HAP-1 (cell line): ENCODE measurements around the gene RWDD4.

Experiments used
- DNase-seq, 2 experiments: peaks; one replicate each; pipeline ENCODE4 v3.0.0-alpha.2; 2016 to 2020; ENCODE audit warnings: low spot score in 2 of 2
- H3K27me3 ChIP-seq: fragments of 250-450 bp; sonication (Bioruptor Pico); 2 replicates; pipeline ENCODE4 v1.5.1; 2020; ENCODE audit warnings: low read depth, mild to moderate bottlenecking, moderate library complexity
- H3K36me3 ChIP-seq: fragments of 250-450 bp; sonication (Bioruptor Pico); replicated peaks from 2 replicates; pipeline ENCODE4 v1.5.1; 2020; ENCODE audit warnings: mild to moderate bottlenecking
- H3K4me1 ChIP-seq: fragments of 250-450 bp; sonication (Bioruptor Pico); 2 replicates; pipeline ENCODE4 v1.5.1; 2020; ENCODE audit warnings: mild to moderate bottlenecking
- H3K4me3 ChIP-seq: fragments of 250-450 bp; sonication (Bioruptor Pico); 2 replicates; pipeline ENCODE4 v1.5.1; 2020; ENCODE audit warnings: mild to moderate bottlenecking, moderate library complexity
- H3K9me3 ChIP-seq: fragments of 250-450 bp; sonication (Bioruptor Pico); 2 replicates; pipeline ENCODE4 v1.5.1; 2020; ENCODE audit warnings: mild to moderate bottlenecking, moderate library complexity
- in situ Hi-C: fragments of 300-500 bp; cut with MboI; formaldehyde crosslinking; loops from 3 replicates; pipeline ENCODE4 v1.14.3; 2020; ENCODE audit warnings: low sequenced_read_pairs, inconsistent platforms, mixed read lengths

RWDD4 gene

GRCh38 chr4:183659029-183659871, at the start of gene RWDD4, which contains the start of gene TRAPPC11:
Gene RWDD4, minus strand, starts transcription at chr4:183659185. Its CDS starts 233 bp downstream, at chr4:183658952.
Gene TRAPPC11, plus strand, starts transcription at chr4:183659293. Its CDS starts 4,575 bp downstream, at chr4:183663868.
- Histone ChIP-seq H3K4me1 (peaks cover 14% of the 10 kb centered on the region), H3K27me3 (no peaks in the 10 kb centered on the region), H3K4me3 (peak within 1 kb of the TSS; percentile 55), H3K36me3 (0 out of 2 replicates have a peak, but pooled peaks cover 3% of the 10 kb centered on the region), H3K9me3 (no peaks in the 10 kb centered on the region)
- peak; percentile 93 to 98 for DNase-seq
- in situ Hi-C loops: no loop called here

GRCh38 chr4:183702492-183702891, 43.5 kb upstream of the RWDD4 start:
- H3K4me3 ChIP-seq: no peak overlapping the region
- H3K9me3 ChIP-seq: no peaks in the 10 kb centered on the region
- in situ Hi-C loops: no loop called here
- H3K4me1 ChIP-seq: no peaks in the 10 kb centered on the region
- DNase-seq: no peak
- H3K27me3 ChIP-seq: no peaks in the 10 kb centered on the region
- peaks cover 51% of the 10 kb centered on the region for H3K36me3 ChIP-seq

- H3K9me3 ChIP-seq: no peaks in the 10 kb centered on the region
- no peaks in the 10 kb centered on the region for H3K27me3 ChIP-seq
- no peak overlapping the region for H3K4me3 ChIP-seq
- DNase-seq: no peak
- no peaks in the 10 kb centered on the region for H3K4me1 ChIP-seq
- in situ Hi-C loops: no loop called here
- peaks cover 61% of the 10 kb centered on the region for H3K36me3 ChIP-seq
These were observed 41.4 kb upstream of the RWDD4 start for GRCh38 chr4:183700407-183700806.

- Histone ChIP-seq H3K4me1 (no peaks in the 10 kb centered on the region), H3K9me3 (no peaks in the 10 kb centered on the region), H3K36me3 (peaks cover 66% of the 10 kb centered on the region), H3K27me3 (no peaks in the 10 kb centered on the region), H3K4me3 (no peak overlapping the region)
- in situ Hi-C loops: no loop called here
- no peak for DNase-seq
These were observed 39.9 kb upstream of the RWDD4 start for GRCh38 chr4:183698909-183699308.

GRCh38 chr4:183691897-183692296, 32.9 kb upstream of the RWDD4 start:
- Histone ChIP-seq H3K4me3 (no peak overlapping the region), H3K4me1 (no peaks in the 10 kb centered on the region), H3K36me3 (peaks cover 50% of the 10 kb centered on the region), H3K9me3 (no peaks in the 10 kb centered on the region), H3K27me3 (no peaks in the 10 kb centered on the region)
- no peak for DNase-seq
- in situ Hi-C loops: no loop called here

DNA sequence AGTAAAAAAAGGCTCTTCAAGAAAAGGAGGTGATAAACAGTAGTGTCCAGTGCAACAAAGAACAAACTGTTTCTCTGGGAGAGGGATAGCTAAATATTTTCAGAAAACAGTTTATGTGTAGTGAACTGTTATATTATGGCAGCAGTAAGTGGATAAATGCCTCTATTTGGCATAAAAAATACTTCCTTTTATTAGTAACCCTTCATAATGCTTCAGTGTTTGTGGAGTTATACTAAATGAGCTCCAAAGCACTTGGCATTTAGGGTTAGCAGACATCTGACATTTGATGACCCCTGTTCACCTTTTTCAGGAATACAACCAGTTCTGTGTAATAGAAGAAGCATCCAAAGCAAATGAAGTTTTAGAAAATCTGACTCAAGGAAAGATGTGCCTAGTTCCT, 32.0 kb upstream of the RWDD4 start:
- Histone ChIP-seq H3K4me3 (no peak overlapping the region), H3K9me3 (no peaks in the 10 kb centered on the region), H3K4me1 (no peaks in the 10 kb centered on the region), H3K36me3 (peaks cover 53% of the 10 kb centered on the region), H3K27me3 (no peaks in the 10 kb centered on the region)
- DNase-seq: no peak
- in situ Hi-C loops: no loop called here

GRCh38 chr4:183688216-183688615, 29.2 kb upstream of the RWDD4 start:
- in situ Hi-C loops: no loop called here
- no peaks in the 10 kb centered on the region for H3K9me3 ChIP-seq
- H3K4me3 ChIP-seq: no peak overlapping the region
- DNase-seq: no peak
- no peaks in the 10 kb centered on the region for H3K4me1 ChIP-seq
- peaks cover 36% of the 10 kb centered on the region for H3K36me3 ChIP-seq
- no peaks in the 10 kb centered on the region for H3K27me3 ChIP-seq

- in situ Hi-C loops: no loop called here
- Histone ChIP-seq H3K27me3 (no peaks in the 10 kb centered on the region), H3K9me3 (no peaks in the 10 kb centered on the region), H3K4me3 (no peak overlapping the region), H3K4me1 (no peaks in the 10 kb centered on the region), H3K36me3 (peaks cover 28% of the 10 kb centered on the region)
- DNase-seq: no peak
These were observed 27.5 kb upstream of the RWDD4 start for GRCh38 chr4:183686461-183686860.

- H3K36me3 ChIP-seq: peaks cover 32% of the 10 kb centered on the region
- H3K4me1 ChIP-seq: no peaks in the 10 kb centered on the region
- H3K4me3 ChIP-seq: no peak overlapping the region
- H3K27me3 ChIP-seq: no peaks in the 10 kb centered on the region
- H3K9me3 ChIP-seq: no peaks in the 10 kb centered on the region
- in situ Hi-C loops: no loop called here
- DNase-seq: no peak
These were observed 22.1 kb upstream of the RWDD4 start for GRCh38 chr4:183681119-183681518.

GRCh38 chr4:183675625-183676024, 16.6 kb upstream of the RWDD4 start:
- in situ Hi-C loops: no loop called here
- H3K36me3 ChIP-seq: peaks cover 28% of the 10 kb centered on the region

GRCh38 chr4:183674153-183674552, 15.2 kb upstream of the RWDD4 start:
- DNase-seq: no peak
- in situ Hi-C loops: no loop called here
- no peaks in the 10 kb centered on the region for H3K4me1 ChIP-seq
- peaks cover 28% of the 10 kb centered on the region for H3K36me3 ChIP-seq
- no peaks in the 10 kb centered on the region for H3K27me3 ChIP-seq
- H3K4me3 ChIP-seq: no peak overlapping the region
- no peaks in the 10 kb centered on the region for H3K9me3 ChIP-seq

More at GRCh38 chr4:183675625-183676024, 16.6 kb upstream of the RWDD4 start:
- no peak for DNase-seq
- no peak overlapping the region for H3K4me3 ChIP-seq
- no peaks in the 10 kb centered on the region for H3K4me1 ChIP-seq
- H3K9me3 ChIP-seq: no peaks in the 10 kb centered on the region
- H3K27me3 ChIP-seq: no peaks in the 10 kb centered on the region

- Histone ChIP-seq H3K27me3 (no peaks in the 10 kb centered on the region), H3K9me3 (no peaks in the 10 kb centered on the region), H3K4me3 (no peak overlapping the region), H3K4me1 (no peaks in the 10 kb centered on the region), H3K36me3 (peaks cover 44% of the 10 kb centered on the region)
- in situ Hi-C loops: no loop called here
- no peak for DNase-seq
These were observed 12.1 kb upstream of the RWDD4 start for GRCh38 chr4:183670960-183671555.

- in situ Hi-C loops: no loop called here
- no peak overlapping the region for H3K4me3 ChIP-seq
- peaks cover 45% of the 10 kb centered on the region for H3K36me3 ChIP-seq
- no peaks in the 10 kb centered on the region for H3K9me3 ChIP-seq
- H3K4me1 ChIP-seq: no peaks in the 10 kb centered on the region
- no peak for DNase-seq
- H3K27me3 ChIP-seq: no peaks in the 10 kb centered on the region
These were observed 11.3 kb upstream of the RWDD4 start for GRCh38 chr4:183670251-183670650.

DNA sequence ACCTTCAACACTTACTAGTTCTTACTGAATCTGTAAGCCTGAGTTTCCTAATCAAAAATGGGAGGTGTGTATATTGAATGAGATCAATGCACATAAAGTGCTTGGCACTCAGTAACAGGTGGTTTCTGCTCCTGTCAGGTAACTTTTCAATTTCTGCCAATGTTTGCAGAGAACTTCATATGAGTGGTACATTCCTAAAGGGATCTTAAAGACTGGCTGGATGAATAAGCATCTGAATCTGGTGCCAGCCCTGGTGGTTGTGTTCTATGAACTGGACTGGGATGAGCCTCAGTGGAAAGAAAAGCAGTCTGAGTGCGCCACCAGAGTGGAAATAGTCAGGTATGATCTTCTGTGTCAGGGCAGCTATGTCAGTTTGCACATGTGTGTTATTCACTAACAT, 7.1 kb upstream of the RWDD4 start:
- H3K36me3 ChIP-seq: peaks cover 38% of the 10 kb centered on the region
- H3K9me3 ChIP-seq: no peaks in the 10 kb centered on the region
- no peaks in the 10 kb centered on the region for H3K27me3 ChIP-seq
- in situ Hi-C loops: no loop called here
- no peak for DNase-seq
- H3K4me1 ChIP-seq: no peaks in the 10 kb centered on the region; the same call in 1 of the 2 replicates
- H3K4me3 ChIP-seq: no peak overlapping the region
